ENCODE data around the gene CD33.
A peak's percentile ranks its signal among the peaks of the same experiment; 100 is the strongest.

Gene CD33

GRCh38 chr19:51259348-51260245 lies 34.7 kb downstream of the CD33 start:
- peak; percentile 40 for DNase-seq

- DNase-seq = no peak
Measured at GRCh38 chr19:51263808-51264207, 38.9 kb downstream of the CD33 start.

- no peak for DNase-seq
Measured at GRCh38 chr19:51271067-51271466, 46.2 kb downstream of the CD33 start.

GRCh38 chr19:51272183-51272810 lies 47.4 kb downstream of the CD33 start:
- no peak for DNase-seq

- no peak for DNase-seq
Measured at GRCh38 chr19:51274049-51274770, 49.3 kb downstream of the CD33 start.

- DNase-seq = no peak
Measured at GRCh38 chr19:51277112-51277511, 52.2 kb downstream of the CD33 start.

- no peak for DNase-seq
Measured at GRCh38 chr19:51282335-51282734, 57.5 kb downstream of the CD33 start.

- no peak for DNase-seq
Measured at GRCh38 chr19:51285682-51286081, 60.8 kb downstream of the CD33 start.

Measured in DMS53 (cell line).